ENCODE results near the gene SP100.

GRCh38 chr2:230416061-230416721, at the start of gene SP100:
- TF ChIP-seq CTCF (IDR thresholded peaks at IDR 0.05) (no peak), POLR2A (IDR thresholded peaks at IDR 0.05) (peak; percentile 82)

Measured in right lobe of liver (tissue), 4 donors.